ENCODE results near the gene CLEC3A.

GRCh38 chr16:77989846-77990245, 32.5 kb upstream of the CLEC3A start:
- TF ChIP-seq EZH2 (IDR thresholded peaks at IDR 0.05; ENCODE audit: insufficient read depth, low read length) (no peak), CTCF (IDR thresholded peaks at IDR 0.05; ENCODE audit: insufficient read depth, low read depth, low read length) (no peak)
